ENCODE measurements around the gene ZNF534. TPM values are rescaled to one million over a fixed set of nuclear protein-coding genes. Genes with fewer than 3 reads are reported as not detected.

ZNF534 gene
- total and polyA plus RNA-seq, 2 of the 13 experiments (the other 11 are each of a cell fraction or from before 2014, with no cell fraction given), result 0.04 to 0.08 TPM

GRCh38 chr19:52397310-52398080, 31.5 kb upstream of the ZNF534 start, which contains the start of gene ZNF528 (continued):
- TF ChIP-seq TFDP1 (CRISPR knock-in tag; IDR thresholded peaks at IDR 0.05; ENCODE audit: borderline replicate concordance) (peak; percentile 30; the same call in 1 of the 2 replicates), ARHGAP35 (CRISPR knock-in tag; IDR thresholded peaks at IDR 0.05; ENCODE audit: borderline replicate concordance) (no peak), SKI (IDR thresholded peaks at IDR 0.05; ENCODE audit: partially characterized antibody) (no peak), EED (CRISPR knock-in tag; IDR thresholded peaks at IDR 0.05) (0 out of 2 replicates have a peak, but pooled peaks have one; percentile 34), ZSCAN25 (CRISPR knock-in tag; IDR thresholded peaks at IDR 0.05) (no peak), ZNF101 (CRISPR knock-in tag; IDR thresholded peaks at IDR 0.05; ENCODE audit: borderline replicate concordance, low read depth) (no peak), ZBTB33 (CRISPR knock-in tag; IDR thresholded peaks at IDR 0.05) (no peak), DR1 (CRISPR knock-in tag; IDR thresholded peaks at IDR 0.05) (no peak; the same call in 1 of the 2 replicates), MEIS1 (CRISPR knock-in tag; IDR thresholded peaks at IDR 0.05; ENCODE audit: borderline replicate concordance) (0 out of 2 replicates have a peak, but pooled peaks have one; percentile 59), CBX1 (IDR thresholded peaks at IDR 0.05; ENCODE audit: low read depth) (peak; percentile 95), PREB (CRISPR knock-in tag; IDR thresholded peaks at IDR 0.05) (no peak), SAFB2 (CRISPR knock-in tag; IDR thresholded peaks at IDR 0.05; ENCODE audit: borderline replicate concordance, low read depth) (no peak; the same call in 1 of the 2 replicates), YEATS2 (CRISPR knock-in tag; IDR thresholded peaks at IDR 0.05; ENCODE audit: borderline replicate concordance) (peak; percentile 58; the same call in 1 of the 2 replicates), SP2 (CRISPR knock-in tag; IDR thresholded peaks at IDR 0.05) (no peak), ZNF281 (CRISPR knock-in tag; IDR thresholded peaks at IDR 0.05; ENCODE audit: borderline replicate concordance) (no peak), ZNF12 (CRISPR knock-in tag; IDR thresholded peaks at IDR 0.05) (peak; percentile 42; the same call in 1 of the 2 replicates)
- TF ChIP-seq, protein P1, sequence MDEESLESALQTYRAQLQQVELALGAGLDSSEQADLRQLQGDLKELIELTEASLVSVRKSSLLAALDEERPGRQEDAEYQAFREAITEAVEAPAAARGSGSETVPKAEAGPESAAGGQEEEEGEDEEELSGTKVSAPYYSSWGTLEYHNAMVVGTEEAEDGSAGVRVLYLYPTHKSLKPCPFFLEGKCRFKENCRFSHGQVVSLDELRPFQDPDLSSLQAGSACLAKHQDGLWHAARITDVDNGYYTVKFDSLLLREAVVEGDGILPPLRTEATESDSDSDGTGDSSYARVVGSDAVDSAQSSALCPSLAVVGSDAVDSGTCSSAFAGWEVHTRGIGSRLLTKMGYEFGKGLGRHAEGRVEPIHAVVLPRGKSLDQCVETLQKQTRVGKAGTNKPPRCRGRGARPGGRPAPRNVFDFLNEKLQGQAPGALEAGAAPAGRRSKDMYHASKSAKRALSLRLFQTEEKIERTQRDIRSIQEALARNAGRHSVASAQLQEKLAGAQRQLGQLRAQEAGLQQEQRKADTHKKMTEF (CRISPR knock-in tag; IDR thresholded peaks at IDR 0.05), result peak; percentile 61
- TF ChIP-seq, protein P2, sequence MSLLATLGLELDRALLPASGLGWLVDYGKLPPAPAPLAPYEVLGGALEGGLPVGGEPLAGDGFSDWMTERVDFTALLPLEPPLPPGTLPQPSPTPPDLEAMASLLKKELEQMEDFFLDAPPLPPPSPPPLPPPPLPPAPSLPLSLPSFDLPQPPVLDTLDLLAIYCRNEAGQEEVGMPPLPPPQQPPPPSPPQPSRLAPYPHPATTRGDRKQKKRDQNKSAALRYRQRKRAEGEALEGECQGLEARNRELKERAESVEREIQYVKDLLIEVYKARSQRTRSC (CRISPR knock-in tag; IDR thresholded peaks at IDR 0.05; ENCODE audit: low read depth), result no peak

Data from HepG2 (cell line).